Fibroblast of skin of back (primary cell): ENCODE measurements around the gene TACC2.
A peak's percentile ranks its signal among the peaks of the same experiment; 100 is the strongest.
"Not testable (repeated sequence)": the region's sequence is repeated elsewhere in the genome, so short reads cannot be mapped to it uniquely, and the experiment has no call there.

Source experiments
- DNase-seq: peaks from one replicate; pipeline ENCODE4 v3.0.0-alpha.2; 2013

TACC2 gene

DNA sequence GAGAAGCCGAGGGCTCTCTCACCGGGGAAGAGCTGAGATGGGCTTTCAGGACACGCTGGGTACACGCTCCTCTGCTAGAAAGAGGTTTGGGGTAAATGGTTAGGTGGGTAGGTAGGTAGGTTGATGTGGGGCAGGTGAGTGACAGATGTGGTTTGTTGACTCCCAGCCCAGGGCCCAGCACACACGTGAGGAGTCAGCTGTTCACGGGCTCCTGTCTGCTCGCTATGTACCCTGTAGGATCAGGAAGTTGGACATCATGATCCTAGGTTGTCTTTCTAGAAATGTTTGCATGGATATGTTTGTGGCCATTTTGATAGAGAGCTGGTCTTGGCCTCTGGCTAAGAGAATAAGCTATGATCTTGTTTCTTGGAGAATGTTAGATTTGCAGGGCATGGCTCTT lies 109.0 kb downstream of the TACC2 start:
- DNase-seq: no peak

- DNase-seq: no peak
Measured at GRCh38 chr10:122098924-122099323, 110.0 kb downstream of the TACC2 start.

GRCh38 chr10:122099562-122099961 lies 110.6 kb downstream of the TACC2 start:
- no peak for DNase-seq

GRCh38 chr10:122102146-122102868 lies 113.3 kb downstream of the TACC2 start:
- no peak for DNase-seq

- DNase-seq: peak; percentile 38
Measured at GRCh38 chr10:122102869-122103525, 114.0 kb downstream of the TACC2 start.

- DNase-seq: no peak
Measured at GRCh38 chr10:122103592-122103991, 114.6 kb downstream of the TACC2 start.

GRCh38 chr10:122108786-122109185 lies 119.8 kb downstream of the TACC2 start:
- not testable (repeated sequence) for DNase-seq

DNA sequence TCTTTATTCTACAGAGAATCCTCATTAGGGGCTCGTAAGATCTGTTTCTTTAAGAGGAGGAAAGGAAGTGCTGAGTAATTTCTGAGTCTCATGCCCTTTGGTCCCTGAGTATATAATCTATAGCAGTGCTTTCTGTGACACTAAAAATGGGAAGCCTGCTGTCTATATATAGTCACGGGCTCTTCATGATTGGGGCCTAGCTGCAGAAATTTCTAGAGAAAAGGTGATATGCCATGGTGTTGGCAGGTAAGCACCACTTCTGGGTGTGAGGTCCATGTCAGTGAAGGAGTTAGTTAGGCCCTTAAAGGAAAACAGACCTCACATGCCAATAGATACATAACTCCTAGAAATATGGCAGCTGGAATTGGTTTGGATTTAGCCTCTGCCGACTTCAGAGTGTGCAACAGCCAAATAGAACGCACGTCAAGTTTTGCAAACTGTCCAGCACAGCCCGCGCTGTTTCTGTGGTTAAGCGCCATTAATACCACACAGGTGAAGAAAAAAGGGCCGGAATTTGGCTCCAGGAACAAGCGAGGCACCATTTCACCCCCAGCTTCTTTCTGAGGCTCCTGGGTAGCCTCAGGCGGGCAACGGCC lies 123.2 kb downstream of the TACC2 start:
- peak; percentile 58 for DNase-seq

DNA sequence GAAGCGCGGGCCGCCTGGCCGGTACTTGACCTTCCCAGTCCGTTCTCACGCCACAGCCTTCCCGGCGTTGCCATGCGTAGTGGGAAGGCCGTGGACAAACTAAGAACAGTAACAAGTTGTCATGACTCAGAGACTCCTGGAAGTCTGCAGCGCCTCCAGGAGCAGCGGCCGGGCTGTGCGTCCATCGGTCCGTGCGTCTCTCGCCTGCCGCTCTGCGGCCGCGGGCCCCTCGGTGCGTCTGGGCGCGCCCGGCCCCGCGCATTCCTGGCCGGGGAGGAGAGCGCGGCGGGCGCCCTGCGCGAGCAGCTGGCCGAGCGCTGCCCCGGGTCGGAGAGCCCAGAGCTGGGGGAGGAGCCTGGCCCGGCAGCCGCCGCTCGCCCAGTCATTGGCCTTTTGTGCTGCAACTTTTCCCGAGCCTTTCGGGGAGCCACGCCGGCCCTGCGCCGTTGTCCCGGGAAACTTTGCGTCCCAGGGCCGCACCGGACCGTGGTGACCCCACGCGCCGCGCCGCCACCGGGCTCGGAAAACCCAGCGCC lies 123.7 kb downstream of the TACC2 start:
- DNase-seq: peak; percentile 92

DNA sequence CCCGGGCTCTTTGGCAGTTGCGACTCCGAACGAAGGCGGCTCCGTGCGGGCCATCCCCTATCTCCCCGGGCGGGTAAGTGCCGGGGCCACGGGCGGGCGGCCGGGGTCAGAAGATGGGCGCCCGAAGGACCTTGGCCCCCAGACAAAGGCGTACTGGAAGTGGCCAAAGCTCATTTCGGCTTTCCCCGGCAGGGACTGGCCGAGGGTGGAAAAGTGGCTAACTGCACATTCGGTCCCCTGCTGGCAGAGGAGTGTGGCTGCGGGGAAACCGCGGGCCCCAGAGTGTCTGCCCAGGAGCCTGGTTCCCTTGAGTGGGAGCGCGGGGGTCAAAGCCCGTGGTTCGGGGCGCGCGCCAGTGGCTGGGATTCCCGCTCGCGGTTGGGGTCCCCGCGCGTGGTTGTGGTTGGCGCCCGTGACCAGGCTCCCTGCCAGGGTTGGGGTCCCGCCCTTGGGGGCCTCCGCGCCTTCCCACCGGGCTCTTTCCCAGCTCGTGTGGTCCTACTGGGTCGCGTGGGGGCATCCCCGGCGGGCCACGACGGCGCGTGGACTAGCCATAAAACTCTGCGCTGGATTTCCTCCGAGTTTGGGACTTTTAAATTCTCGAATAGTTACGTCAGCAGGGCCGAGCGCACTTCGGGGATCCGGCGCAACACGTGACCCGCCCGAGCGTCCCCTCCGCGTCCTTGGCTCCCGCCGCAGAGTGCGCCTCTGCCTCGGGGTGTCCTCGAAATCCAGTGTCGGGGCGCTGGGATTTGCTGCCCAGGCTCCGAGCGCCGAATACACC lies 124.4 kb downstream of the TACC2 start:
- DNase-seq: peak; percentile 79

- DNase-seq: peak; percentile 20
Measured at GRCh38 chr10:122113945-122114747, 125.2 kb downstream of the TACC2 start.

GRCh38 chr10:122115874-122116273 lies 126.9 kb downstream of the TACC2 start:
- DNase-seq: no peak

- DNase-seq: no peak
Measured at GRCh38 chr10:122116331-122116730, 127.4 kb downstream of the TACC2 start.

- no peak for DNase-seq
Measured at GRCh38 chr10:122117475-122117874, 128.5 kb downstream of the TACC2 start.

DNA sequence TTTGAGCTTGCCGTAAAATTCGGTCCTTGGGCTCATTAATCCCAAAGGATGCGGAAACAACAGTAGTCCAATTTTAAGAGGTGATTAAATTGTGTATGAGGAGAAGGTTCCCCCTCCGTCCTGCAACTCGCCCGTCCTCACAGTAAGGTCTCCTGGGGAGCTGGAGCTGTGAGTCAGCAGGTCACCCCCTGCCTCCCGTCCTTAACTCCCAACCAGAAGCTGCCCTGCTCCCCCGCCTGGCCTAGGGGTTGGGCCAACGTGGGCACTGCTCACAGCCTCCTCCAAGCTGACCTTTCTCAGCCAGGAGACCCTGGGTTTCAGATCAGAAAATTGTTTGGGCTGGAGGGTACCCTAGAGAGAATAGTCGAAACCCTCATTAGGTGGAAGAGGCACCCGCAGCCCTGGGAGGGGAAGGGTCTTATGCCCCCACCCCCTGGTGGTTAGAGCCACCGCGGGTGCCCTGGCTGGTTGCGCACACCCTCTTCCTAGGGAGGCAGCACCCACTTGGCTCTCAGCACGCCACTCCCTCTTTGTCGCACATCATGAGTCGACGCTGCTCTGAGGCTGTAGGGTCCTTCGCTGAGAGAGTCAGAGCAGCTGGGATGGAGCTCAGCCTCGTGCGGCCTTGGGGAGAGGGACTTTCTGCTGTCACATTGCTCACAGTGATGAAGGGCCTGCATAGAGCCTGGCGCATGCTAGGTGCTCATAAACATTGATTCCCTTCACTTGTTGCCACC lies 131.2 kb downstream of the TACC2 start:
- DNase-seq: no peak

GRCh38 chr10:122121059-122121458 lies 132.1 kb downstream of the TACC2 start:
- no peak for DNase-seq

GRCh38 chr10:122122493-122122892 lies 133.5 kb downstream of the TACC2 start:
- no peak for DNase-seq

- DNase-seq: no peak
Measured at GRCh38 chr10:122123186-122123585, 134.2 kb downstream of the TACC2 start.

GRCh38 chr10:122124342-122124741 lies 135.4 kb downstream of the TACC2 start:
- DNase-seq: no peak

DNA sequence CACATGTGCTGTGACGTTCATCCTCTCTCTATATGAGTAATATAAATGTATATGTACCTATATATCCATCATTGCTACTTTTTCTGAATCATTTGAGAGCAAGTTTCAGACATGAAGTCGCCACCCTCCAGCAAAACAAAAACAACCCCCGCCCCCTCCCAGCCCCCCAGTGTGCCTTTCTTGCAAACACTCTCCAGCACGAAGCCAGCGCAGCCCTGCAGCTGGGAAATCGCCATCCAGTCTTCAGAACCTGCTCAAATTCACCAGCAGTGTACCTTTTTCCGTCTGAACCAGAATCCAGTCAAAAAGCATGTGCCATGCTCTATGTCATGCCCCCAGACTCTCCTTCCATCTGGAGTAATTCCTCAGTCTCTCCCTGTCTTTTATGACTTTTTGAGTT lies 135.8 kb downstream of the TACC2 start:
- no peak for DNase-seq
